Measurements from ENCODE around the gene CRHR1. TPM values are rescaled to one million over a fixed set of nuclear protein-coding genes. Genes with fewer than 3 reads are reported as not detected.

The CRHR1 gene
- total and polyA plus RNA-seq, 7 donors: 0.09 to 0.30 TPM; not detected in 5

GRCh38 chr17:45745601-45746494, 38.3 kb upstream of the CRHR1 start:
- intact Hi-C loops (cut with DNase I): no loop called here
- Histone ChIP-seq H3K4me3 (no peak overlapping the region), H3K36me3 (ENCODE audit: insufficient read depth in 1 of 2, low read depth in 1 of 2) (no peaks in the 10 kb centered on the region), H3K9me3 (no peaks in the 10 kb centered on the region), H3K27me3 (ENCODE audit: insufficient read depth in 3 of 3, low read length in 2 of 3) (peaks cover 0 to 2% (median 2%) of the 10 kb centered on the region in 3 donors), H3K4me1 (peaks cover 11% of the 10 kb centered on the region), H3K27ac (no peak overlapping the region)
- no peak for TF ChIP-seq CTCF (IDR thresholded peaks at IDR 0.05)
- DNase-seq (no peak), ATAC-seq (no peak)
- WGBS, 3 donors: 57 to 65% (median 59%) methylated on average over 11 of the region's 11 CpGs

DNA sequence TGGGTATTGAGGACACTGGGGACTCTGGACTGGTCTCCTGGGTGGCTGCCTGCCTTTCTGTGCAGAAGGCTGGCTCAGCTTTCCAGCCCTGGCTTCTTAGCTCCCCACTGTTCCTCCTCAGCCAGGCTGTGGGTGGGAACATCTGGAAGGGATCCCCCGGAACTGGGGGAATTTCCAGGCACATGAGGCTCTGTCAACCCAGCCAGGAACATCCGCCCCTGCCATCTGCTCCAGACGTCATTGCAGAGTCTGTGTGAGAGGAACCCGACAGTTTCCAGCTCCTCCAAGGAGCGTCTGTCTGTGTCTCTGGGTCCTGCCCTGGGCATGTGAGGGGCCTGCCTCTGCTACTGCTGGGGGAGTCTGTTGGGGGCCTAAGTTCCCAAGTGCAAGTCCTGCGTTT, 36.2 kb upstream of the CRHR1 start:
- TF ChIP-seq CTCF (IDR thresholded peaks at IDR 0.05): no peak
- 49 to 63% (median 50%) methylated on average over 6 of the region's 6 CpGs for WGBS, 3 donors
- no peak for DNase-seq
- H3K4me3 ChIP-seq: no peak overlapping the region
- peaks cover 0 to 2% (median 2%) of the 10 kb centered on the region in 3 donors for H3K27me3 ChIP-seq (ENCODE audit: insufficient read depth in 3 of 3, low read length in 2 of 3)
- no peak overlapping the region for H3K27ac ChIP-seq
- peaks cover 7% of the 10 kb centered on the region for H3K4me1 ChIP-seq
- no peak for ATAC-seq
- H3K36me3 ChIP-seq (ENCODE audit: insufficient read depth in 1 of 2, low read depth in 1 of 2): no peaks in the 10 kb centered on the region
- intact Hi-C loops (cut with DNase I): no loop called here
- H3K9me3 ChIP-seq: no peaks in the 10 kb centered on the region

DNA sequence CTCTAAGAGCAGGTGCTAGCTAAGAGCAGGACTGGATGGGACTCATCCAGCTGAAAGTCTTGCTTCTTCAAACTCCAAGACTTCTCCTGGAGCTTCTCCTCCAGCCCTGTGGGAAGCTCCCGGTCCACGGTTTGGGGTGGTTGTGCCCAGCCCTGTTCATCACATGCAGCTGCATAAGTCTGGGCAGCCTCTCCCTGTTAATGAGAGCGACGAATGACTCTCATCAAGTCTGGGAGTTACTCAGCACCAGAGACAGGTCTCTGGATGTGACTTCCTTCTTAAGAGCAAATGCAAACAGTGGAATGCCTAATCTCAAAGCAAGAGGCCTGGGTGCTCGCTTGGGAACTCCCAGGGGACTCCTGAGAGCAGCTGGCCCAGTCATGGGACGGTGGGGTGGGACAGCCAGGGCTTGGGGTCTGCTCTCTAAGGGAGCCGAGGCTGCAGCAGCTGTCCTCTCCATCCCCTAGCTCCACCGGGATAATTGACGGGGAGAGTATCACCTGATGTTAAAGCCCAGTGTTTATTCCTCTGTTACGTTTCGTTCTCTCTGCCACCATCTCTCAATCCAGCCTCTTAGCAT, 35.3 kb upstream of the CRHR1 start:
- TF ChIP-seq CTCF (IDR thresholded peaks at IDR 0.05): no peak
- Histone ChIP-seq H3K9me3 (no peaks in the 10 kb centered on the region), H3K36me3 (ENCODE audit: insufficient read depth in 1 of 2, low read depth in 1 of 2) (no peaks in the 10 kb centered on the region), H3K27ac (no peak overlapping the region), H3K4me1 (peaks cover 4% of the 10 kb centered on the region), H3K27me3 (ENCODE audit: insufficient read depth in 3 of 3, low read length in 2 of 3) (peaks cover 0 to 7% (median 2%) of the 10 kb centered on the region in 3 donors), H3K4me3 (no peak overlapping the region)
- intact Hi-C loops (cut with DNase I): no loop called here
- WGBS, 3 donors: 64 to 72% (median 68%) methylated on average over 11 of the region's 11 CpGs
- no peak for ATAC-seq
- DNase-seq: no peak

GRCh38 chr17:45749831-45750335, 34.2 kb upstream of the CRHR1 start:
- Histone ChIP-seq H3K4me1 (no peaks in the 10 kb centered on the region), H3K4me3 (no peak overlapping the region), H3K27me3 (ENCODE audit: insufficient read depth in 3 of 3, low read length in 2 of 3) (peaks cover 0 to 7% (median 2%) of the 10 kb centered on the region in 3 donors), H3K27ac (no peak overlapping the region), H3K36me3 (ENCODE audit: insufficient read depth in 1 of 2, low read depth in 1 of 2) (no peaks in the 10 kb centered on the region), H3K9me3 (no peaks in the 10 kb centered on the region)
- DNase-seq: no peak
- 95 to 100% (median 97%) methylated on average over 4 of the region's 4 CpGs for WGBS, 3 donors
- no peak for TF ChIP-seq CTCF (IDR thresholded peaks at IDR 0.05)
- intact Hi-C loops (cut with DNase I): no loop called here
- no peak for ATAC-seq

Data from psoas muscle (tissue), 8 donors.